Activated CD8-positive, alpha-beta memory T cell treated with anti-CD3 and anti-CD28 coated beads for 4 hours (primary cell): ENCODE results near the gene MRPS27.

ENCODE experiments used
- DNase-seq, 2 donors: peaks; one replicate each; pipeline ENCODE4 v3.0.0-alpha.2; 2020; ENCODE audit warnings: low read depth in 2 of 2

The MRPS27 gene

DNA sequence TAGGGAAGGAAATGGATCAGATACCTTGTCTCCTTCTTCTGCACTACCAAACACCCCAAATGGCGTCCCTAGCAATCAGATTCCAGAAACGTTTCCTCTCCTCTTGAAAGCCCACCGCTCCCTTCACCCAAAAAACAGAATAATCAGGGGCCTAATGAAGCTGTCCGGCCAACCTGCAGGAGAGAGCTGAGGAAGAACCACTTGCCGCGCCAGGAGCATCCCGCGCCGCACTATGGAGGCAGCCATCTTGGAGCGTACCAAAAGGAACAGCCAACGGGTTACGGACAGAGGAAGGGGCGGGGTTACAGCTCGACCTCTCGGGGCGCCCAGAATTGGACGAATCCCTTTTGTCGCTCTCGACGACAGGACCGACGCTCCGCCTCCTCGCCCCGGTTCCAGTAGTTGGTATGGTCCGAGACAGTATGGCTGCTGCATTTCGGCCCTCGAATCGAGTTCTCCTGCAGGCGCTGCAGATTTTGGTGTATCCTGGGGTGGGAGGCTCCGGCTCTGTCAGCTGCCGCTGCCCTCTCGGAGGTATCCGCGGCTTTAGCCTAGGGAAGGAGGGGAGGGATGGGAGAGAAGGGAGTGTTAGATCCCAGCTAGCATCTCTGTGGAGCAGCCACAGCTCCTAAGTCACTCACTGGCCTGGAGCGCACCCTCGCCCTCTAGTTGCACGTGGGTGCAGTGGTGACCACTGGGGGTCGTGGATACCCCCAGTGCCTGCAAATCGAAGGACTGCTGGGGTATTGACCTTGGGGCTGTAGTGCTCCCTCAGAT is at the start of gene MRPS27, which contains the start of gene PTCD2:
MRPS27 (minus strand) TSS at position 265 of the 777 bp plus-strand sequence; CDS start at position 246, 19 bp downstream.
PTCD2 (plus strand) TSS at position 398 of the 777 bp plus-strand sequence; CDS start at position 408, 10 bp downstream.
- DNase-seq, result peak; percentile 83 to 91

DNA sequence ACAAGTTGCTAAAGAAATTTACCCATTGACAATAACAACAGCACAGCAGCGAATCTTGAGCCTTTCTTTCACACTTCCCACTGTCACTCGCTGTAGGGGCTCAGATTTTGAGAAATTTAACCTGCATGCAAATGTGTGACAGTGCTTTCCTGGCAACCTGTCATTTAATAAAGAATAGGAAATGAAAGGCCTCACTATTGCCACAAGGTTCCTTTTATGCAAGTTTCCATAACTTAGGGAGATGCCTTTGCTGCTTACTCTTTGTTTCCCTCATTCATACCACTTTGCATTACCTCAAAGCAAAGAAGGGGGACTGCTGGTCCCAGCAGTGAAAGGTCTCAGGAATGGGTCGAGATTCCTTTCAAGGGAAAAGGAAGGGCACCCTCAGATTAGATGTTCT is 49.7 kb upstream of the MRPS27 start:
- no peak for DNase-seq

DNA sequence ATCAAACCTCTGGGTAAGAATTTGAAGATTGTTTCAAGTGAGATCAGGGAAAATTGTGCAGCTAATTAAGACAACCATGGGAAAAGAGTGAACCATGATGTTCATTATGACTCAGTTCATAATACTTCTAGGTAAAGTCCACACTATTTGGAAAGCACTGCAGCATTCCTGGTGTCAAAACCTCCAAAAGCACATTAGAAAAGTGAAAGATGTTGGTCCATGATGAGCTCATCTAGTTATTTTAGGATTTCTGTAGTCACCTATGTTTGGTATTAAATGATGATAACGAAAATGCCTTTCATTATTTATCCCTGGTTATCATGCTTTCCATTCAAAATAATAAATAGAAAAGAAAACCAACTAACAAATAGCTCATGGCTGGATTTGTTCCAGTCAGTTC is 49.3 kb upstream of the MRPS27 start:
- no peak for DNase-seq

DNA sequence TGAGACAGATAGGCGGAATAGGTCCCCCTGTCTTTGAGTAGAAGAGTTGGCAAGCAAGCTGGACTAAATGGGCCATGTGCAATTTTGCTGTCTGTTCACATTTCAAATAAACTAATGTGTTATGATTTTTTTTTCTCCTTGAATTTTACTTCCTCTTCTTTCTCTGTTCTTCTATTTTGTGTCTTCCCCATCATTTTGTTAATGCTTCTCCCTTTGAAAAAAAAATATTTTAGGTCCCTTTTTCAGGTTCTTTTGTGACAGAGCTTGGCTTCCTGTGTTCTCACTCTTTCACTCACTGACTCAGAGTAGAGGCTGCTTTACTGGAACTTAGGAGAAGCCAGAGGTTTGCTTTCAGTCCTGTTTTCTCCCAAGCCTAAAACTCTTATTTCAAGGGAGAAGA is 48.2 kb upstream of the MRPS27 start:
- no peak for DNase-seq

DNA sequence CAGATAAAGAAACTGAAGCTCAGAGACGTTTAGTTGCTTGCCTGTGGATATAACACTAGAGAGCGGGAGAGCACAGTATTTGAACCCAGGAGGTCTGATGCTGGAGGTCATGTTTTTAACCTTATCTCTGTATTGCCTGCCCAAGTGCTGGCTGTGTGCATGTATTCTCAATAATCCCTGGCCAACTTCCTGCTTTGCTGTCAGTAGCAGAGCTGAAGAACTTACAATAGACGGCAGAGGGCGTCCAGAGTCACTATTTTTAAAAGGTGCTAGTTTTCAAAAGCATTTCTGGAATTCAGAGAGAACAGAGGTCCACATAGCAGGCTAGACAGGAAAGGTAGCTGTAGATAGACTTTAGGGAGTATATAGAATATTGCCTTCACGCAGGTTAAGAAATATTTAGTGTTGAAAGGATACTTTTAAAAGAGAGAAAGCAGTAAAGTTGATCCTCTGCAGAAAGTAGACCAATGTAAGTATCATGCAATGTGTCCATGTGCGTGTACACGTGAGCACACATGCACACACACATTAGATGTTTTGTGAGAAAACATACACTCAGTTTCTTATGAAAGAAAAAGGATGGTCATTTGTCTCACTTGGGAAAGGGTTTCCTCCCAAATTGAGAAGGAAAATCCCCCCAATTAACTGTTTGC is 46.4 kb upstream of the MRPS27 start:
- DNase-seq, result no peak

DNA sequence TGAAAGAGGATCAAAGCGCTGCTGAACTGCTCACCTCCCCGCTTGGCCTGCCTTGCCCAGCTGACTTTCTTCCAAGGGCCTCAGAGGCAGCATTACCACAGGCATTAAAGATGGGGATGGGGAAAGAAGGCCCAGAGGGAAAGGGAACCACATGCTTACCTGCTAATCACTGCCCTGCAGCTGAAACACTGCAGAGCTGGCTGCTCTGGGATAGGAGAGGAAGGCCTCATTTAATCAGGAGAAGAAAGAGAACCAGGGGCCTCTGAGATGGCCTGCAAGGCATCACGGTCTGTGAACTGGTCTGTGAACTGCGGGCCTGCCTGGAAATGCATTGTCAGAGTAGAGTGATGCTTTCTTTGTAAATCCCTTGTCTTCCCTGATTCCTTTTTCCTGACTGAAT is 44.9 kb upstream of the MRPS27 start:
- DNase-seq, result no peak

DNA sequence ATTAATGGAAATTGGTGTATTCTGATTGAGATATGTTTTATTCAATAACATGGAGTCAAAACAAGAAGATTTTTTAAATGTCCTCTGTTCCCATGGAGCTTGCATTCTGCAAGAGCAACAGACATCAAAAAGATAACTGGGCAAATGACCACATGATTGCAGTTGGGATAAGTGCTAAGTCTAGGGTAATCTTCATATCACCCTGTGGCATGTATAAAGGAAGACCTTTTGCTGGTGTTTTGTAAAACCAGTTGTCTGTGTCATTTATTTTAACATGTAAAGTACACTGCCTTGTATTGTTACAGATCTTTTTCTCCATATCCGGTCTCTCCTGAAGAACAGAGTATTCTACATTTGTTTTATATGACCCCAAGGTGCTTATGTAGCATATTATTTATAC is 44.1 kb upstream of the MRPS27 start:
- DNase-seq, result no peak

DNA sequence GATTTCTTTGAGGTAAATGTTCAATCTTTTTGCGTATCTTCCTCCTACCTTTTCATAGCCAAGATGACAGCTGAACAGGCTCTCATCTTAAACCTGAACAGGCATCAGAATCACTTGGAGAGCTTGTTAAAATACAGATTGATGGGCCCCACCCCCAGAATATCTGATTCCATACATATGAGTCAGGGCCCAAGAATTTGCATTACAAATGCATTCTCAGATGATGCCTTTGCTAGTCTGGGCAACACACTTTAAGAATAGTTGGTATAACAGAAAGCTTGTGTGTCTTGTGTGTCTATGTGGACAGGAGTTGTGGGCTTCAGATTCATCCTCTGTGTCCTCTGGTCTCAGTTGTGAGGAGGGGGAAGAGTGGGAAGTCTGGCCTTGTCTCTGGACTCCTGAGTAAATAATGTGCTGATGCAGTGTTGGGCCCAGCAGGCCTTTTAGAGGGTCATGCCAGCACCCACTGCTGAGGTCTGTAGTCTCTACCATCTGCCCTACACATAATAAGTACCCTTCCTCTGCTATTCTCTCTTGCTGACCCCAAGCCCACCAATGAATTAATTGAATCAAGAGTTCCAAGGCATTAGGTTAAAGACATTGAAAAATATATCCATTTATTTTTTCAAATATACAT is 43.2 kb upstream of the MRPS27 start:
- no peak for DNase-seq

DNA sequence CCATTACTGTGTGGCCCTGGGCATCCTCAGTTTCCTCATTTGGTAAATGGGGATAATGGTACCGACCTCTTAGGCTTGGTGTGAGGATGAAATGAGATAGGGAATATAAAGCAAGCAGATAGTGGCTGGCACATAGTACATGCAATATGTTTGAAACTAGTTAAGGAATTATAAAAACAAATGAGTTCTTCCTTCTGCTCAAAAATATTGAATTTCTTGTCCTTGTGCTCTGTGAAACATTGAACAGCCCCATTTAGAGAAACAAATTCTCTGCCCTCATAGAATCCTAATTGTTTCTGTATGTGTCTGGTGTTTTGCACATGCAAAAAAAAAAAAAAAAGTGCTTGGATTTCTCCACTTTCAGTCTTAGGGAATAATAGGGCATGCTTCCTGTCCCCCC is 39.8 kb upstream of the MRPS27 start:
- no peak for DNase-seq

DNA sequence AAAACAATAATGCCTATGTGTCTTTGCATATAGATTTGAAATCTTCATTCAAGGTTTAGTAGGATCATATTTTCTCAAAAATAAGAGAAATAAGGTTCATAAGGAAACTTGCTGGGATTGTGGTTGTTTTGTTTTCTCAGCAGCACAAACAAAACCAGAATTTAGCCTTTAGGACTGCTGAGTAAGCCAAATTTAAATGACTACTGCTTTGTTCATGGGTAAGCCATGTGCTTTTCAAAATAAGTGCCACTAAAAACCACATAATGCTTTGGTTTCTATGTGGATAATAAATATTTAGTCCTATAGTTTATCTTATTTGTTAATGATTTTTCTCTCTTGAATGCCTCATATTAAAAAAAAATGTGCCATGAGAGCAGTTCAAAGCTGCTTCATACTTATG is 38.9 kb upstream of the MRPS27 start:
- DNase-seq, result no peak

DNA sequence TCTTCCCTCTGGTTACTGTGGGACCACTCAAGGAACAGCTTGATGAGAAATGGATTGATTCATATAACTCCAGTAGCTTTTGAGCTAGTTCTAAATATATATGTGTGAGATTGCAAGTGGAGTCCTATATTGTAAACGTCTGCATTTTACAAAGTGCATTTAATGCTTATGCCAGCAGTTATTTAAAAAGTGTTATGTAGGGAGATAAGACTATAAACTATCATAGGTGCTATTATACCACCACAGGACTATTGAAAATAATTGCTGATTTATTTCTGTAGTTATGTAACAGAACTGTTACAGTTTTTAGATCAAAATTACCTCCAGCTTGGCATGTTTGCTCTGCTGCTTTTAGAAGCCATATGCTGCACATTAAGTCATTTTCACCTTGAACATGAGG is 36.3 kb upstream of the MRPS27 start:
- DNase-seq, result no peak

DNA sequence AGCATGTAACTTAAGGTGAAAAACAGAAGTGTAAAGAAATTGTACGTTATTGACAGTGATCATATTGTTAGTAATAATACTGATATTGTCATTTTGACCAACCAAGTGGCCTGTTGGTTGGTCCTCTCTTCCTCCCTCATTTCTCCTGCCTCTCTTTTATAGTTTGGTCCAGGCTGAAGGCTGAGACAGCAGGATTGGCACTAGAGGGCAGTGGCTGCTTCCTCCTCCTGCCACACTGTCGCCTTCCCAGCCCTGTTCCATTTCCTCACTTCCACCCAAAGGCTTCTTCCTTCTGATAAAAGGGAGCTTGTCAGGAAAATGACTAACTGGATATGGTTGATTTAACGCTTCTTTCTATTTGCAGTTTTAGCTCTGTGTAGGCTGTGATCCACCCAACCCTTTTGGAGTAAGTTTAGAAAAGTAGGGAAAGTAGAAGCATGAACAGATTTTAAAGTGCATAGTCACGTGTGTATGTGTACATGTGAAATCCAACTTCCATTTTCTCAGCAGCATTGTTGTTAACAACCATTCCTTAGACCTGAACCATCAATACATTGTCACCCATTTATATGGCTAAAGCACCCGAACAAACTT is 35.8 kb upstream of the MRPS27 start:
- no peak for DNase-seq

DNA sequence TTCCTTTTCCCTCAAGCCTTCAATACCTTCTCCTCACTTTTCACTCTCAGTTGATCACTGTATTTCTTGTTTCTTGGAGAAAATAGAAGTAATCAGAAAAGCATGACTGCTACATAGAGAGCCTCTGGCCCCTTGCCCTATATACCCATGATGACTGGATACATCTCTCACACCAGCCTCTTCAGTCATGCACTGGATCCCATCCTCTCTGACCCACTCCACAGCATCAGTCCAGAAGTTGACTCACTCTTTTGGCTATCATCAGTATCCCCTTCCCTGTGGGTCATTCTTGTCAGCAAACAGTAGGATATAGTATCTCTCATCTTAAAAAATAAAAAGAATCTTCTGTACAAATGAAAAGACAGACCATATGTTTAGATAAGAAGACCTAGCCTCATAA is 33.0 kb upstream of the MRPS27 start:
- no peak for DNase-seq

DNA sequence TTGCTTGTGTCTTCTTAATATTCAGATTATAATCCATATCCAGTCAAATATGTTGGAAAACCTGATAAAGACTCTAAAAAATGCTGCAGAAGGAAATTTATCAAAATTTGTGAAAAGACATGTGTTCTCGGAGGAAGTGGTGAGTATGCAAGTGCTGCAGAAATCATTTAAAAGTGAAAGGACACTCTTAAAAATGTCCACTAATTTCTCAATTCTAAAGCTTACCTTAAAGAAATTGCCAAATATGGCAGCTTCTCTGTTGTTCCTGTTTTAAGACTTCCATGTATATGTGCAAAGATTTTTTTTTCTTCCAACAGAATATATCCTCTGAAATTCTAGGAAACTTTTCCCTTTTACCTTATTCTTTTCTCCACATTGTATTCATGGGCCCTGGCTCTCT is 32.6 kb upstream of the MRPS27 start:
- no peak for DNase-seq

DNA sequence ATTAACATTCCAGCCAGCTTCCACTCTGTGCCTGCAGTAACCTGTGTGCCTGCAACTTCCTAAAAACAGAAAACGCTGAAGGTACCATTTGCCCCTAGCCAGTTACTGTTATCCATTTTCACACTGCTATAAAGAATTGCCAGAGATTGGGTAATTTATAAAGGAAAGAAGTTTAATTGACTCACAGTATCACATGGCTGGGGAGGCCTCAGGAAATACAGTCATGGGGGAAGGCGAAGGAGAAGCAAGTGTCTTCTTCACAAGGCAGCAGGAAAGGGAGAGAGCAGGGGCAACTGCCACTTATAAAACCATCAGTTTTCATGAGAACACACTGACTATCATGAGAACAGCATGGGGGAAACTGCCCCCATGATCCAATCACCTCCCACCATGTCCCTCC is 31.3 kb upstream of the MRPS27 start:
- DNase-seq, result no peak

DNA sequence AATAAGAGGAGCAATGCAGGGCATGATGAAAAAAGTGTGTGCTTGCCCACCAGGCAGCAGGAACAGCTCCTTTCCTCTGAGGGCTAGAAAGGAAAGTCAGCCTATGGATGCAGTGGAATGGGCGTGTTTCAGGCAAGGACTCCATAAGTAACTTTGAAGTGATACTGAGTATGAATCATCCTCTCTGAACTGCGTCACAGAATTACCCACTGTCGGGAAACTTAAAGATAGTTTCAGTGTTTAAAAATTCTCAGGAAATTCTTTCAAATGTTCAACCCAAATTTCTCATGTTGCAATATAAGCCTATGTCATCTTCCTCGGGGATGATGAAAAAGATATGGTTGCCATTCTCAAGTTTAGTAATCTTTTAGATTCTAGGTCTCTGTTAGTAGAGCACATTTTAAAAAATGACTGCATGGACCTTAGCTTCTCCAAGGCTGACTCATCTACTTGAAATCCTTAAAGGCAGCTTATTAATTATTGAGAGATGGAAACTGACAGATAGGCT is 27.8 kb upstream of the MRPS27 start:
- DNase-seq, result no peak

DNA sequence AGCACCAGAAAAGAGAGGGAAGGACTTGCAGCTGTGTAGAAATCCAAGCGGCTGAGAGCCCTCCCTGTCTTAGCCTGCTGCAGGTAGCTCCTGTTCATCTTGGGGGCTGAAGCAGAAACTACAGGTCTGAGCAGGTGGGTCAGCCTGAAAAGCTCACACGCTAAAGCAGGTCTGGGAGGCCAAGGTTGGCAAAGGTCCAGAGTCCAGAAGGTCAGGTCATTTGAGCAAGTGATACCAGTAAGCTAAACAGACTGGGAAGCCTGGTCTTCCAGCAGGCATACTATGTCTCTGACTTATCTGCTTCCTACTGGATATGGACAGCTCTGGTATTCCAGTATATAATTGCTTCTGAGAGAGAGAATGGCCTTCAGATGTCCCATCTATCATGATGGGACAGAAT is 26.4 kb upstream of the MRPS27 start:
- no peak for DNase-seq

DNA sequence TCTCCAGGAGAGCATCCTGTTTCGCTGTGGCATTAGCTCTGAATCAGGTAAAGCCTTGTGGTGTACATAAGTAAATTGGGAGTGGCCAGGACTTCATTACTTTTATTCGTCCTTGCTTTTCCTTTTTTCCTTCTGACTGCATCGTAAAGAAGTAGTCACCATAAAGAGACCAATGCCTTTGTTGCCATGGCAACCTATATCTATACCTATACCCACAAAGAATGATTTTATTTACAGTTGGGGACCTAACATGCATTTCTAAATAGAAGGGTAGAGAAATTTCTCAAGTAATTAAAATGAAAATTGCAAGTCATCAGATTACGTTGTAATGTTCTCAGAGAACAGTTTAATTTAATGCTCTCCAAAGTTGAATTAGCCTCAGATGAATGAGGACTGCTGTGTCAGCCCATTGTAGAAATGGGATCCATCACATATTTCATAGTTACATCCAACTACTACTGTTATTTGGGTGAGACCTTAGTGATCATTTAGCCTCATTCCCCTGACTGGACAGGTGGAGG is 18.7 kb upstream of the MRPS27 start:
- no peak for DNase-seq

DNA sequence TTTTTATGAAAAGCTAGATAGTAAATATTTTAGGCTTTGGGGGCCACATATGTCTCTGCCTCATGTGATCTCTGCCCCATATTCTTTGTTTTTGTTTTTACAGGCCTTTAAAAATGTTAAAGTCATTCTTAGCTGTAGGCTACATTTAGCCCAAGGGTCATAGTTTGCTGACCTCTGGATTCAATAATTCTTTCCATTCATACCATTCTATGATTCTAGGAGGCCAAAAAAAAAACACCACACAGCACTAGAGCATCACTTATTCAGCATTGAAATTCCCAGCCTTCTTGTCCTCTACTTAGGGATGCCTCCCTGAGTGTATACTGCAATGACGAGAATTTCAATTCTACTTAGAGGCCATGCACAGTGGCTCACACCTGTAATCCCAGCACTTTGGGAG is 17.1 kb upstream of the MRPS27 start:
- no peak for DNase-seq

DNA sequence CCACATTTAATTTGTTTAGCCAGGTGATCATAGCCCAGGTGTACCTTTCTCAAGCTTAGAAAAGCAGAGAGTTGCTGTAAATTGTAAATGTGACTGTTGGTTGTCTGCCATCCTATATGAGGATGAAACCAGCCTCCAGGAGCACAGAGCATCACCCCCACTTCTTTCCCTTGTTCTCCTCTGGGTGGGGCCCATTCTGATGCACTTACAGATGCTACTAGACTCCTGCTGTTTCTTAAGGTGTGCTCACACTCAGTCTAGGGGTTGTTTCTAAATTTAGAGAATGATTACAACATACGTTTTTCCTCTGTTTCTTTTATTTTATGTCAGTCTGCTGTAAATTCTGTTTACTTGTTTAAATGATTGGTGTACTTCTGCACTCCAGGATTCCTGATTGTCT is 10.7 kb upstream of the MRPS27 start:
- DNase-seq, result no peak

DNA sequence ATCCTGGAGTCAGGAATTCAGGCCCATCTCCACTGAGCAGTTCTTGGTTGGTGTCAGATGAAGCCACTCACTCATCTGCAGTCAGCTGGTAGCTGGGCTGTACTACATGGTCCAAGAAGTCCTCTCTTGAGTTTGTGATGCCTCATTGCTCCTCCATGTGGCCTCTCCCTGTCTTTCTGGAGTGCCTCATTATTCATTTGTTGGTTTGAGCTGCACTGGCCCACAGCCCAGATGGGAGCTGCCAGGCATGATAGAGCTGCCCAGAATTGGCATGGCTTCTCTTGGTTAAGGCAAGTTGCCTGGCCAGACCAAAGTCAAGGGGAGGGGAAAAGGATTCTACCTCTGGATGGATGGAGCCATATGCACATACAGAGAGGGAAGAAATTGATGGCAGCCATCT is 8.1 kb upstream of the MRPS27 start:
- no peak for DNase-seq

DNA sequence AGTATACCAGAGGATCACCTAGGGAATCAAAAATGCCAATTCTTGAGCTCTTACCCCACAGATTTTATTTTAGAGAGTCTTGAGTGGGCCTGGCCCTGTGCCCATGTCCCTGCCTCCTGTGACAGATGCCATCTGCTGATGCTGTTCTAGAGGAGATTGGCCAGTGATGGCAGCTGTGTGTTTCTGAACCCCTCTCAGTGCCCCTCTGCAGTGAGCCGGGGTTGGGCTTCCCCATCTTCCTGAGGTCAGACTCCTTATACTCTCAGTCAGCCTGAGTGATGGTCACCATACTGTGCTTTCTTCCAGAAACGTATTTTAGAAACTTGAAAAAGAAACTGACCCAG is 6.2 kb upstream of the MRPS27 start:
- no peak for DNase-seq
